ENCODE results near the gene COL11A2.

COL11A2 gene

DNA sequence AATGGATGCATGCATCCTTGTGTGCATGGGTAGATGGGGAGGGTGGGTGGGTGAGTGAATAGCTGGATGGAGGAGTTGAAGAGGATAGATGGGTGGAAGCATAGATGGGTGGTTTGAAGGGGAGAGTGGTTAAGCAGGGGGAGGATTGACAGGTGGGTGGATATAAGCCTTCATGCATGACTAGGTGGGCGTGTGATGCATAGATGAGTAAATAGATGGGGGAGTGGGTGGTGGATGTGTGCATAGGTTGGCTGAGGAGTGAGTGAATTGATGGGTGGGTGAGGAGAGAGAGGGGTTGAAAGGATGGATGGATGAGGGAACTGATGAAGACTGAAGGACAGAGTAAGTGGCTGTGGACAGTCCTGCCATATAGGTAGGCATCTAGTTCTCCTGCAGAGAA is 4.5 kb downstream of the COL11A2 start:
- DNase-seq (ENCODE audit: insufficient read length, low spot score) (no peak), FAIRE-seq (no peak)
- no peak for TF ChIP-seq SPI1 (IDR thresholded peaks at IDR 0.05; ENCODE audit: low read depth, low read length)
- no peak for TF ChIP-seq POLR2A (IDR thresholded peaks at IDR 0.05; ENCODE audit: low read depth, low read length)
- TF ChIP-seq POLR2AphosphoS5 (IDR thresholded peaks at IDR 0.05; ENCODE audit: low read depth, low read length), result no peak

DNA sequence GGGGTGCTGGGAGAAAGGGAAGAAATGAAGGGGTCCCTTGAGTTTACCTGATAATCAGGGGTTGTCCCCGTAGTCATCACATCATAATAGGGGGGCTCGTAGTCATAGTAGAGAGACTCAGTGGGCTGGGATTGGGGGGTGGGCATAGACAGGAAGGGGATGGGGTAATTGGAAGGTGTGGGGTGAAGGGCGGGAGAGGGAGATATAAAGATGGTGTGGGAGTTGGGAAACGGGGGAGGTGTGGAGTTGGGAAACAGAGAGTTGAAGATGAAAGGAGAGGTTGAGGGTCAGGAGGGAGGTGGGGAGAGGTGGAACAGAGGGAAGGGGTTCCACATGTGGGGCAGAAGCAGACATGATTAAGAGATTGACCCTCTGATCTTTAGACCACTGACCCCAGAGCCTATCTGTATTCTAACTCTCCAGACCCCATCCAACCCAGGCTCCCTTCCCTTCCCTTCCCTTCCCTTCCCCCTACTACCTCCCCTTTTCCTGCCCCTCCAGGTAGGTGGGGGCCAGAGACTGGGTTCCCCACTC is 6.5 kb downstream of the COL11A2 start:
- DNase-seq (ENCODE audit: insufficient read length, low spot score), result no peak
- FAIRE-seq, result no peak
- TF ChIP-seq PAX5 (IDR thresholded peaks at IDR 0.05; ENCODE audit: insufficient read depth, low read length, severe bottlenecking) (no peak), POLR2A (IDR thresholded peaks at IDR 0.05; ENCODE audit: low read depth, low read length) (no peak), POU2F2 (IDR thresholded peaks at IDR 0.05; ENCODE audit: low read depth, low read length) (no peak), POLR2AphosphoS5 (IDR thresholded peaks at IDR 0.05; ENCODE audit: low read depth, low read length) (no peak), SPI1 (IDR thresholded peaks at IDR 0.05; ENCODE audit: low read depth, low read length) (no peak), TAF1 (IDR thresholded peaks at IDR 0.05; ENCODE audit: low read depth, low read length) (no peak)

DNA sequence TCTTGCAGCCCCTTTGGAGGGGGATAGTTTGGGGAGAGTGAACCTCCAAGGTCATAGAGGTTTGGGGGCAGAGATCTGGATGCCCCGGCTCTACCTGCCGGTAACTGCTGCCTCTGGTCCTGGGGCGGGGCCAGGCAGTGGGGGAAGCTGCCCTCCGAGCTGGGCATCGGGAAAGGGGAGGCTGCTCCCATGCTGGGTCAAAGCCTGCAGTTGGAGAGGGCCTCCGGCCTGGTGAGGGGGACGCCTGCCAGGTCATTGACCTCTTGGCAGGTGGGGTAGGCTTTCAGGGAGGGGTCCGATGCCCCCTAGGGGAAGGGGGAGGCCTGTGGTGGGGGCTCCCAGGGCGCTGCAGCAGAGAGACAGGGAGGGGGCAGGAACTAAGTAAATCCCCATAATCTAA is 7.1 kb downstream of the COL11A2 start:
- TF ChIP-seq PAX5 (IDR thresholded peaks at IDR 0.05; ENCODE audit: insufficient read depth, low read length, severe bottlenecking) (no peak), POU2F2 (IDR thresholded peaks at IDR 0.05; ENCODE audit: low read depth, low read length) (no peak), TAF1 (IDR thresholded peaks at IDR 0.05; ENCODE audit: low read depth, low read length) (no peak), SPI1 (IDR thresholded peaks at IDR 0.05; ENCODE audit: low read depth, low read length) (no peak)
- no peak for FAIRE-seq
- DNase-seq (ENCODE audit: insufficient read length, low spot score), result no peak

DNA sequence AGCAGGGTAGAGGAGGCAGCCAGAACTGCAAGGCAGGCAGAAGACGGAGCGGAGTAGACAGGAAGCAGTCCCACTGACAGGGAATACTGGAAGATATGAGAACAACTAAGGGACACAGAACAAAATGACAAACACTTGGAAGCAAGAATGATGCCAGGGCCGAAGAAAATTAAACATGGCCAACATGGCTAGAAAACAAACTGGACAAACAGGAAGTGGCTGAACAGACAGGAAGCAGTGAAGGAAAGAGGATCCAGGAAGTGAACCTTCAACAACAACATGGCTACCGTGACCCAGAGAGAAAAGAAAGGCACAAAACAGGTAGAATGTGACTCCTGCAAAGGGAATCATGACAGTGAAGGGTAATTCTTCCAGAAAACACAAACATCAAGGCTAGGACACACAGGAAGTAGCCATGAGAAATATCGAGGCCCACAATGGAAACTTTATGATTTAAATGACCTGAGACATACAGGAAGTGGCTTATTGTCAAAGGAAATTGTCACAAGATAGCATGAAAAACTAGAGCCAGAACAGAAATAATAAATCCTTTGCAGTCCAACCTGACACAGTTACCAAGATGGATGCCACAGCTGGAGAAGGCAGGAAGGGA is 9.1 kb downstream of the COL11A2 start:
- DNase-seq (ENCODE audit: insufficient read length, low spot score) (no peak), FAIRE-seq (peak; percentile 59)
- TF ChIP-seq POLR2A (IDR thresholded peaks at IDR 0.05; ENCODE audit: low read depth, low read length) (no peak), SPI1 (IDR thresholded peaks at IDR 0.05; ENCODE audit: low read depth, low read length) (peak; percentile 63; the same call in 1 of the 2 replicates)

DNA sequence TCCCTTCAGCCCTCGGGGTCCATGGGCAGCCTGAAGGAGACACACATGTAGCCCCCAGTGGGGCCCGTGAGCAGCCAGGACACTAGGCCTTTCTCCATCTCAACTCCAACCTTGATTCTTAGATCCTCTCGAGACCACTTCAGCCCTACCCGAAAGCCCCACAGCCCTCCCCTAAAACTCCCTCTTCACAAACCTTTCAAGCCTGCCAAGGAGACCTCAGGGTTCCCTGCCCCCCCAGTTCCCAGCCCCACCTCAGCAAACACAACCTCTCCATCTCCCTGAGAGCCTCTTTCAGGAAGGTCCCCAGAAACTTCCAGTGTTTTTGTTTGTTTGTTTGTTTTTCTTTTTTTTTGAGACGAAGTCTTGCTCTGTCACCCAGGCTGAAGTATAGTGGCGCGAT is 11.1 kb downstream of the COL11A2 start:
- FAIRE-seq, result no peak
- TF ChIP-seq SPI1 (IDR thresholded peaks at IDR 0.05; ENCODE audit: low read depth, low read length), result no peak
- no peak for DNase-seq (ENCODE audit: insufficient read length, low spot score)

DNA sequence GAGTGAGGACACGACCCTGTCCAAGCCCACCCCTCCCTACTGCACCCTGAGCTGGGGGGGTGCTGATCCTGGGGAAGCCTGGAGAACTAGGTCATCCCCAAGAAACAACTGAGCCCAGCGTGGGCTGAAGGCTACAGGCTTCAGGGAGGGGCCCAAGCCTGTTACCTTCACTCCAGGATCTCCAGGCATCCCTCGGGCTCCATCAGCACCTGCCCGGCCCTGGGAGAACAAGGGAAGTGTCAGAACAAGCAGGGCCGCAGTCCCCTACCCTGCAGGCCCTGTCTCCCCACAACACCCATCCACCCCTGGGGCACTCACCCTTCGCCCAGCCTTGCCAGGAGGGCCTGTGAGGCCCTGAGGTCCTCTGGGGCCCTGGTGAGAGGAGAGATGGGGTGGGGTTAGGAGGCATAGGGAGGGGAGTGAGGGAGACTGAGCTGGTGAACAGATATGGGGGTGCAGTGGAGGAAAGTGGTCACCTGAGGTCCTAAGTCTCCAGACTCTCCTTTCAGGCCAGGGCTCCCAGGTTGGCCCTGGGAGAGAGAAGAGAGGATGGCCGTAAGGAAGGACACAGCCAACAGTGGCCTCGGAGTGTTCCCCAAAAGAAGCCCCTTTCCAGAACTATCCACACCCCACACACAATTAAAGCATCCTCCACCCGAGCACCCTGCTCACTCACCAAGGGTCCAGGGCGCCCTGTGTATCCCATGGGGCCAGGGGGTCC is 13.4 kb downstream of the COL11A2 start:
- FAIRE-seq (no peak), DNase-seq (ENCODE audit: insufficient read length, low spot score) (no peak)
- TF ChIP-seq POLR2A (IDR thresholded peaks at IDR 0.05; ENCODE audit: low read depth, low read length) (no peak), POLR2AphosphoS5 (IDR thresholded peaks at IDR 0.05; ENCODE audit: low read depth, low read length) (no peak), POU2F2 (IDR thresholded peaks at IDR 0.05; ENCODE audit: low read depth, low read length) (no peak), PAX5 (IDR thresholded peaks at IDR 0.05; ENCODE audit: insufficient read depth, low read length, severe bottlenecking) (no peak)

DNA sequence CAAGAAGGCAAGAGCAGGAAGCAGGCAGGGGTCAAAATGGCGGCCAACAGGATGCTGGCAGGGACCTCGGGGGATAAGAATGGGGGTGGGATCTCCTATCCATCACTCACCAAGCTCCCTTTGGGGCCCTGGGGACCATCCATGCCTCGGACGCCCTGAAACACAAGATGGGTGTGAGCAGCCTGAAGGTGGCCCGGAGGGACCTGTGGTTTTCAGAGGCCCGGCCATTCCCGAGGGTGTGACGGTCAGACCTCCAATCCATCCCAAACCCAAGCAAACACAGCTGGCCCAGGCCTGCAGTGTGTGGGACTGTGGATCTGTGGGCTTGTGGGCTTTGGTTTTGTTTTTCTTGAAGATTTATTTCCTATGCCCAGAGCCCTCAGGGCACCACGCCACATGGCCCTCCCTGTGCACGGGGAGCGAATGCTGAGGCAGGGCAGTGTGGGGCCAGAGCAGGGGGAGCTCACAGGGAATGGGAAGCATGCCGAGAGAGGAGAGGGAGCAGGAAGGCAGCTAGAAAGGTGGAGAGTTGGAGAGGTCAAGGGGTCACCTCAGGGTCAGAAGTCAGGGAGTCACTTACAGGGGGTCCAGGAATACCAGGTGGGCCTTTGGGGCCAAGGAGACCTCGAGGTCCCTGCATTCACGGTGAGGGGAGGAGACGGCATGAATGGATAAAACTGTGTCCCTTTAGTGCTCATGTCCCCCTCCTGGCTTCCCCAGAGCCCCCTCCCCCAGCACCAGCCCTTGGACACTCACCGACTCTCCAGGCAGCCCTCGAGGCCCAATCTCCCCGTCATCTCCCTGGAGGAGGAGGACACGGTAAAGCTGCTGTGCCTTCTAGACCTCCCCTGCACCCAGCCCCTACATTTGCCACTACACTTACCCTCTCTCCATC is 14.5 kb downstream of the COL11A2 start:
- TF ChIP-seq PAX5 (IDR thresholded peaks at IDR 0.05; ENCODE audit: insufficient read depth, low read length, severe bottlenecking) (no peak), POLR2AphosphoS5 (IDR thresholded peaks at IDR 0.05; ENCODE audit: low read depth, low read length) (no peak)
- DNase-seq (ENCODE audit: insufficient read length, low spot score) (no peak), FAIRE-seq (no peak)

DNA sequence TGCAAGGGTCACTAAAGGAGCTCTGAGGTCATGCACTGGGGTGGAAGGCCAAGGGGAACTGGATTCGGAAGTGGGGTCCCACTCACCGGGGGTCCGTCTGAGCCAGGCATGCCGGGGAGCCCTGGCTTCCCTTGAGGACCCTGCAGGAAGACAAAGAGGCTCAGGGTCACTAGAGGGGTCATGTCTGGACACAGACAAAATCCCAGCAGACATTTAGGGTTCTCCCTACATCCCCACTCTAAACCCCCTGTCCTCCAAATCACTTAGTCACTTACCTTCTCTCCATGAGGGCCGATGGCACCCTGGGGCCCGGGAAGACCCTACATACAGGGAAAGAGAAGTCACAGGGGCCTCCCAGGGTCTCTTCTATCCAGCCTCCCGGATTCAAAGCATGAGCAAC is 15.4 kb downstream of the COL11A2 start:
- DNase-seq (ENCODE audit: insufficient read length, low spot score) (no peak), FAIRE-seq (no peak)
- TF ChIP-seq POU2F2 (IDR thresholded peaks at IDR 0.05; ENCODE audit: low read depth, low read length) (no peak), TAF1 (IDR thresholded peaks at IDR 0.05; ENCODE audit: low read depth, low read length) (no peak), POLR2A (IDR thresholded peaks at IDR 0.05; ENCODE audit: low read depth, low read length) (no peak), POLR2AphosphoS5 (IDR thresholded peaks at IDR 0.05; ENCODE audit: low read depth, low read length) (no peak), PAX5 (IDR thresholded peaks at IDR 0.05; ENCODE audit: insufficient read depth, low read length, severe bottlenecking) (no peak), SPI1 (IDR thresholded peaks at IDR 0.05; ENCODE audit: low read depth, low read length) (no peak)

DNA sequence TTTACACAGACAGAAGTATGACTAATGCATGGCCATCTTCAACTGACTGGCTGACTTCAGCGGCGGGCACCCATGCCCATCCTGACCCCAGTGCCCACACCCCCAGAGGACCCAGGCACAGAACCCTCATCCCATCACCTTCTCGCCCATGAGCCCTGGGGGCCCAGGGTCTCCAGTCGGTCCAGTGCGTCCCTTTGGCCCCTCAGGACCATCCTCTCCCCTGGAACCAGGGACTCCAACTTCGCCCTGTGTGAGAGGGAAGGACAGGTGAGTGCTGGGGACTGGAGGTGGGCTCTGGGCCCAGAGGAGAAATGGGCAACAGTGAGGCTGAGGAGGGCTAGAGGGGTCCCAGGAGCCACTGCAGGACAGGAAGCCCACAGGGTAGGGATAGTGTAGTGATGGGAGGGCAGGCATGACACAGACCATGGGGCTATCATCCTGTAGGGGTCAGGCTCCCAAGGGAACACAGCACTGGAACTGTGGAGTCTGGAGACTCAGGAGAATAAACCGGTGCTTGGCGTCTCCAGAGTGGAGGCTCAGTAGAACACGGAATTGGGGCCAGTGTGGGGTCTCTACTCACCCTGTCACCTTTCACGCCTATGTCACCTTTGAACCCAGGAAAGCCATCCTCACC is 16.7 kb downstream of the COL11A2 start:
- TF ChIP-seq POU2F2 (IDR thresholded peaks at IDR 0.05; ENCODE audit: low read depth, low read length), result no peak
- no peak for TF ChIP-seq PAX5 (IDR thresholded peaks at IDR 0.05; ENCODE audit: insufficient read depth, low read length, severe bottlenecking)
- no peak for TF ChIP-seq POLR2AphosphoS5 (IDR thresholded peaks at IDR 0.05; ENCODE audit: low read depth, low read length)
- TF ChIP-seq SPI1 (IDR thresholded peaks at IDR 0.05; ENCODE audit: low read depth, low read length), result no peak
- no peak for TF ChIP-seq POLR2A (IDR thresholded peaks at IDR 0.05; ENCODE audit: low read depth, low read length)
- no peak for TF ChIP-seq TAF1 (IDR thresholded peaks at IDR 0.05; ENCODE audit: low read depth, low read length)
- FAIRE-seq (no peak), DNase-seq (ENCODE audit: insufficient read length, low spot score) (no peak)

DNA sequence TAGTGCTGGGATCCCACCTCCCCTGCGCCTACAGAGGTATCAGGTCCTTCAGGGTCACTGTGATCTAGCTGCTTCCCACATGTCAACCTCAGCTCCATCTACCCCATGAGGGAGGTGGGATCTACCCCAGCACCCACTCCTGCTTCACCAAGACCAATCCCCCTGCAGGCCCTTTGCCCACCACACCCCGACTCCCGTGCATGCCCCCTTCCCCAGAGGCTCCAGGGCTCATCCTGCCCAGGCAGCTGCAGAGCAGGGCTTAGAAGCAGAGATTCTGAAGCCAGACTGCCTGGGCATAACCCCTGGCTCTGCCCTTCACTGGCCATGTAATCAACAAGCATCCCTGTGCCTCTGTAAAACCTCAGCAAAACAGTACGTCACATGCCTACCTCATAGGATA is 17.5 kb downstream of the COL11A2 start:
- DNase-seq (ENCODE audit: insufficient read length, low spot score) (no peak), FAIRE-seq (no peak)
- TF ChIP-seq POLR2A (IDR thresholded peaks at IDR 0.05; ENCODE audit: low read depth, low read length) (no peak), SPI1 (IDR thresholded peaks at IDR 0.05; ENCODE audit: low read depth, low read length) (no peak), PAX5 (IDR thresholded peaks at IDR 0.05; ENCODE audit: insufficient read depth, low read length, severe bottlenecking) (no peak), POLR2AphosphoS5 (IDR thresholded peaks at IDR 0.05; ENCODE audit: low read depth, low read length) (no peak), TAF1 (IDR thresholded peaks at IDR 0.05; ENCODE audit: low read depth, low read length) (no peak), POU2F2 (IDR thresholded peaks at IDR 0.05; ENCODE audit: low read depth, low read length) (no peak)
